ENCODE measurements around the gene PLEKHA6.

Gene PLEKHA6

GRCh38 chr1:204227996-204228785, 131.5 kb downstream of the PLEKHA6 start:
- Histone ChIP-seq H3K9me3 (no peaks in the 10 kb centered on the region), H3K36me3 (peaks cover 0 to 34% (median 9%) of the 10 kb centered on the region in 3 donors), H3K4me3 (no peak overlapping the region), H3K4me1 (peaks cover 0 to 3% (median 0%) of the 10 kb centered on the region in 4 donors), H3K27ac (no peak overlapping the region), H3K27me3 (no peaks in the 10 kb centered on the region)
- TF ChIP-seq CTCF (IDR thresholded peaks at IDR 0.05) = no peak
- no peak for DNase-seq
- intact Hi-C loops (cut with DNase I; ENCODE audit: low total_unique reads) = no loop called here

- no peak for DNase-seq
- Histone ChIP-seq H3K27ac (no peak overlapping the region), H3K4me3 (no peak overlapping the region), H3K4me1 (peaks cover 0 to 3% (median 0%) of the 10 kb centered on the region in 4 donors), H3K9me3 (no peaks in the 10 kb centered on the region), H3K36me3 (peaks cover 0 to 32% (median 9%) of the 10 kb centered on the region in 3 donors), H3K27me3 (no peaks in the 10 kb centered on the region)
- no peak for TF ChIP-seq CTCF (IDR thresholded peaks at IDR 0.05)
- intact Hi-C loops (cut with DNase I; ENCODE audit: low total_unique reads) = no loop called here
Measured at GRCh38 chr1:204227351-204227750, 132.4 kb downstream of the PLEKHA6 start.

- Histone ChIP-seq H3K36me3 (peaks cover 0 to 42% (median 9%) of the 10 kb centered on the region in 3 donors), H3K27ac (no peak overlapping the region)
- no peak for DNase-seq
Measured at GRCh38 chr1:204225841-204226735, 133.6 kb downstream of the PLEKHA6 start.

GRCh38 chr1:204224655-204225054, 135.1 kb downstream of the PLEKHA6 start:
- intact Hi-C loops (cut with DNase I; ENCODE audit: low total_unique reads) = no loop called here
- H3K27me3 ChIP-seq = no peaks in the 10 kb centered on the region
- no peak overlapping the region for H3K27ac ChIP-seq
- H3K4me1 ChIP-seq = peaks cover 0 to 3% (median 0%) of the 10 kb centered on the region in 4 donors
- H3K9me3 ChIP-seq = no peaks in the 10 kb centered on the region
- peaks cover 0 to 42% (median 9%) of the 10 kb centered on the region in 3 donors for H3K36me3 ChIP-seq
- no peak for DNase-seq
- no peak for TF ChIP-seq CTCF (IDR thresholded peaks at IDR 0.05)
- no peak overlapping the region for H3K4me3 ChIP-seq

More at GRCh38 chr1:204225841-204226735, 133.6 kb downstream of the PLEKHA6 start:
- no peak for TF ChIP-seq CTCF (IDR thresholded peaks at IDR 0.05)
- no peaks in the 10 kb centered on the region for H3K27me3 ChIP-seq
- intact Hi-C loops (cut with DNase I; ENCODE audit: low total_unique reads) = no loop called here
- peaks cover 0 to 3% (median 0%) of the 10 kb centered on the region in 4 donors for H3K4me1 ChIP-seq
- no peaks in the 10 kb centered on the region for H3K9me3 ChIP-seq
- no peak overlapping the region for H3K4me3 ChIP-seq

GRCh38 chr1:204223129-204223860, 136.4 kb downstream of the PLEKHA6 start:
- H3K27me3 ChIP-seq = no peaks in the 10 kb centered on the region
- no peaks in the 10 kb centered on the region for H3K9me3 ChIP-seq
- TF ChIP-seq CTCF (IDR thresholded peaks at IDR 0.05) = no peak
- peaks cover 0 to 3% (median 0%) of the 10 kb centered on the region in 4 donors for H3K4me1 ChIP-seq
- no peak overlapping the region for H3K4me3 ChIP-seq
- intact Hi-C loops (cut with DNase I; ENCODE audit: low total_unique reads) = no loop called here
- DNase-seq = no peak
- peaks cover 0 to 30% (median 5%) of the 10 kb centered on the region in 3 donors for H3K36me3 ChIP-seq
- no peak overlapping the region for H3K27ac ChIP-seq
